GM21723 (cell line): ENCODE data around the gene MPL.

Experiments used
- ATAC-seq: cut with Tn5 transposase; IDR thresholded peaks from one replicate; pipeline ENCODE4 v1.9.1; 2021; ENCODE audit warnings: mild to moderate bottlenecking, moderate library complexity; ENCODE audit not compliant: unreplicated experiment

MPL gene

DNA sequence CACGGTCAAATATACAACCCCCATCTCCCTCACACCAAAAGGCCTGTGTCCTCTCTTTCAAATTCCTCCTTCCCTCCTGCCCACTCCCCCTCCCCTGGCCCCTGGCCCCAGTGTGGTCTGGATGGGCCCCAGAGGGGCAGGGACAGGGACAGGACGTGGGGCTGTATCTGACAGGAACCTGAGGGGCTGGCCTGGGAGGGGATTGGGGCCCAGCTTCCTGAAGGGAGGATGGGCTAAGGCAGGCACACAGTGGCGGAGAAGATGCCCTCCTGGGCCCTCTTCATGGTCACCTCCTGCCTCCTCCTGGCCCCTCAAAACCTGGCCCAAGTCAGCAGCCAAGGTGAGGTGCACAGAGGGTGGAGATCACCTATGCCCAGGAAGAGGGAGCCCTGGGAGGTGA is at the start of gene MPL:
Gene MPL, plus strand, starts transcription at position 231 of the 400 bp plus-strand sequence. Its CDS starts 31 bp downstream, at position 262.
- no peak for ATAC-seq

DNA sequence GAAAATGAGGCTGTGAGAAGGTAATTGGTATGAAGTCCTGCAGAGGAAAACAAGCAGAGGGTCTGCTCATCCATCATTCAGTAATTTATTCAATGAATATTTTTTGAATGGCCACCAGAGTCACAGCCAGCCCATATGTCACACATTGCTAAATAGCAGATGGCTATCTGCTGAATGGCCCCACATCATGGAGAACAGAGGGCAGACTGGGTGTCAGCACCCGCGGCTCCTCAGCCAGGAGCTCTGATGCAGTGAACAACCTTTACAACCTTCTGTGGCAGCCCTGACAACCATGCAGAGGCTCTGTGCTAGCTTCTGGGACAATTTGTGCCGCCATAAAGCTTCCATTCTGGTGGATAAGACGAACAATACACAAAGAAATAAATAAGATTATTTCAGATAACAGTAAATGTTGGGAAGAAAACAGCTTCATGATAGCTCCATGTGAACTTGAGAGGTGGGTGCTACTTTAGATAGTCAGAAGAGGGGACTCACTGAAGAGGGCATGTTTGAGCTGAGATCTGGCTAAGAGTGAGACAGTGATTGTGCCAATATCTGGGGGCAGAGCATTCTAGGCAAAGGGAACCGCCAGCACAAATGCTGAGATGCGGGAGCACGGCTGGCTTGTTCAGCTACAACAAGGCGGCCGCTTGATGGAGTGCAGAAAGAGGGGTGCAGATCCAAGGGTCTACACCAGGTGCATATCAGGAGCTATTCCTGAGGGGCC is 49.4 kb upstream of the MPL start:
- no peak for ATAC-seq

DNA sequence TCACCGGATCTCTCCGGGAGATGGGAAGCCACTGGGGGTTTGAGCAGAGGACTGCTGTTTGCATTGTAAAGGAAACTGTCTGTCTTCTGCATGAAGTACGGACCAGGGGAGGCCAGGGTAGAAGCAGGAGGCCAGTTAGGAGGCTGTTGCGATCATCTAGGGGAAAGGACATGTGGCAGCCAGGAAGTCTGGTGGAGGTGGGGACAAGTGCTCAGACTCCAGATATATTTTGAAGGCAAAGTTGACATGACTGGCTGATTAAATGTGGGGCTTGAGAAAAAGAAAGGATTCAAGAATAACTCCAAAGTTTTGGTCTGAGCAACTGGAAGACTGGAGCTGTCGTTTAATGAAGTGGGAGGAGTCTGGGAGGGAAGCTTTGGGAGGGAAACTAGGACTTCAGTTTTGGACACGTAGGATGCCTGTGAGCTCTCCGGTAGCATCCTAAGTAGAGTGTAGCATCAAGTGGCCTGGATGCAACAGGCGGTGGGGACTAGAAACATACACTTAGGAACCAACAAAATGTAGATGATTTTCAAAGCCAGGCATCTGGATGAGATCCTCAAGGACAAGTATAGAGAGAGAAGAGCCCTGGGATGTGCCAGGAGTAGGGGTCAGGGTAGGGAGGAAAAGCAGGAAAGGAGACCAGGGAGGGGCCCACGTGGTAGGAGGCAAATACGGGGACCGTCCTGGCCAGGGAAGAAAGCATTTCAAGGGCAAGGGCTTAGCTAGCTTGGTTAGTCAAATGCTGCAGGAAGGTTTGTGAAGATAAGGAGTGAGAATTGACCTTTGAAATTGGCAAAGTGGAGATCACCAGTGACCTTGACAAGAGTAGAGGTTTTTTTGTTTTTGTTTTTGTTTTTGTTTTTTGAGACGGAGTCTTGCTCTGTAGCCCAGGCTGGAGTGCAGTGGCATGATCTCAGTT is 48.6 kb upstream of the MPL start:
- no peak for ATAC-seq

DNA sequence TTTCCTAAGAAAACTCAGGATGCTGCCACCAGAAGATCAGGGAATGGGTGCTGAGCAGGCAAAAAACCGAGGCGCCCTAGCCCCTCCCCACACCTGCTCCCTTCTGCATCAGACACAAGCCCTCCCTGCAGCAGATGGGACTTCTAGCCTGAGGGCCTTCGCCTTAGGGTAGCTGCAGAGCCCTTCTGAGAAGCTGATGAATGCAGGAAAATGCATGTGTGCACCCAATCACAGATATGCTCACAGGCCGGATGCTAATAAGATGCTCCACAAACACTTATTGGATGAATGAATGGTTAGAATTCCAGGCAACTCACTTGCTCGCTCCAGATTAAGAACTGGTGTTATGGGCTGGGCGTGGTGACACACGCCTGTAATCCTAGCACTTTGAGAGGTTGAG is 45.4 kb upstream of the MPL start:
- ATAC-seq, result no peak

DNA sequence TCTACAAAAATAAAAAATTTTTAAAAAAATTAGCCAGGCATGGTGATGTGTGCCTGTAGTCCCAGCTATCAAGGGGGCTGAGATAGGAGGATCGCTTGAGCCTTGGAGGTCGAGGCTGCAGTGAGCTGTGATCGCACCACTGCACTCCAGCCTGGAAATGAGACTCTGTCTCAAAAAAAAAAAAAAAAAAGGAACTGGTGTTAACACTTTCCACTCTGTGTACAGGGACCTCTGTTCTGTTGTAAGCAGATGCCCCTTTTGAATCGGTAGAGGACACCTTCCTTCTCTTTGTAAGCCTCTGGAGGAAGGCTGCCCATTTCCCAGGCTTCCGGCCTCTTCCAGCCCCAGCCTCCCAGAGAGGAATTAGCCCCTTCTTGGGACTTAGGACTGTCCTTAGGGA is 44.9 kb upstream of the MPL start:
- no peak for ATAC-seq

DNA sequence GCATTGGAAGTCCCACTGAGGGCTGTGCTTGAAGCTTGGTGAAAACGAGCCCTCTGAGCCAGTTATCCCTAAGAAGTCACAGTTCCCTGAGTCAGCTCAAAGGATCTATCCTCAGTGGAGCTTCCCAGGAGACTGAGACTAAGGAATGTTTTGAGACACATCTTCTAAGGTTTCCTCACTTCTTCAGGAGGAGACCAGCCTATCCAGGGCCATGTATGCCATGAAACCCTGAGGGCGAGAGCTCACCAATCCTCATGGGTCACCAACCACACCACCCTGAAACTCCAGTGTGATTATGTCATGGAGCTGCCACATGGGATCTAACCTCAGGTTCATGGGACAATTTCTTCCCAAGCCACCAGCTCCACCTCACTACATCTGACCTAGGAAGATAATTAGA is 44.4 kb upstream of the MPL start:
- no peak for ATAC-seq

DNA sequence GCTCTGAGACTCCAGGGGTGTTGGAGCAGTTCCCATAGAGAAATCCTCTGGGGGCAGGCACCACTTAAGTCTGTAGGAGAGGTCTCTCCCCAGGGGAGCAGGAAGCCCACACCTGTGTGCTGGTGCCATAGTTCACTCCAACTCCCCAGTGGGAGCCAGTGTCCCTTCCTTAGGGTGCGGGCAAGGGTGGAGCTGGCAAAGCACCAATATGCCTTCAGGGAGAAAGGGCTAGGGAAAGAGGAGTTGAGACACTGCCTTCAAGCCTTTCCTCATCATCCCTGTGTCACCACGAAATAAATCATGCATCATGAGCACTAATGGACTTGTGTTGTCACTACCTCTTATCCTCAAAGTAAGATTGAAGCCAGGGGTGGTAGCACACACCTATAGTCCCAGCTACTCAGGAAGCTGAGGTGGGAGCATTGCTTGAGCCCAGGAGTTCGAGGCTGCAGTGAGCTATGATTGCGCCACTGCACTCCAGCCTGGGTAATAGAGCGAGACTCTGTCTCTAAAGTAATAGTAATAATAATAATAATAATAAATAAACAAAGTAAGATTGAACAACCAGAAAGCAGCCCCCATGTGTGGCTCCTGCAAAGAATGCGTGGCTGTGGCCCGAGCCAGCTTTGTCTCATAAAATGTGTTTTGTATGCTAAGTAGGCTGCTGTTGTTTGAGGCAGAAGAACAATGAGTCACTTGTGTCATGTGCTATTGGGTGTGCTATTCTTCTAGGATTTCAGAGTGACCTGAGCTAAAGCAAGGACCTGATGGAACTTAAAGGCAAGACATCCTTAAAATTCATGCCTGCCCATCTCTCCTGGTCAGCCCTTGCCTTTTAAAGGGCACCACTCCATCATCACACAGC is 43.5 kb upstream of the MPL start:
- no peak for ATAC-seq

DNA sequence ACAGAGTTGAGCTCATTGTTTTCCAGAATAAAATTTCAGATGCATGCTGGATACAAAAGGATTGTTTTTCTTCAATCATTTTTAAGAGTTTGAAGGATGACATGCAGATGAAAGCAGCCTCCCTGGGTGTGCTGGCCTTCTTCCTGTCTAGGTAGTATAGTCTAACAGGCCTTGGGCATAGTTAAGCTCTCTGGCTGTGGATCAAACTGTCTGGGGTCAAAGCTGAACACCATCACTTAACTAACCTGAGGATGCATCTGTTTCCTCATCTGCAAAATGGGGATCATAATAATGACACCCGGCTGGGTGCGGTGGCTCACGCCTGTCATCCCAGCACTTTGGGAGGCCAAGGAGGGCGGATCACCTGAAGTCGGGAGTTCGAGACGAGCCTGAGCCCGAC is 42.9 kb upstream of the MPL start:
- no peak for ATAC-seq

DNA sequence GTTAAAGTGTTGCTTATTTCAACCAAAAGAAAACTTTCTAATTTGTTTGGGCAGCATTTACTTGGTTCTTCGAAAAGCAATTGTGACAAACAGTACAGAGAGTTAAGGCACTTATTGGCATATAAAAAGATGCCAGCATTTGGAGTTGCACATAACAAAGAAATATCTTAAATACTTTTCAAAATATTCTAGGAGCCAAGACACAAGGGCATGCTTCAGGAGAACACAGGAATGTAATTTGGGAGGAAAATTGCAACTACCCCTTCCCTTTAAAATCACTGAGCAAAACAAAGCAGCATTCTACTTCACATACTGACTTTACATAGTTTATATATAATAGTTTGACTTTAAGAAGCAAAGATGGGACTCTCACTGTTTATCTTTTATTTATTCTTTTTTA is 41.4 kb upstream of the MPL start:
- ATAC-seq, result no peak

DNA sequence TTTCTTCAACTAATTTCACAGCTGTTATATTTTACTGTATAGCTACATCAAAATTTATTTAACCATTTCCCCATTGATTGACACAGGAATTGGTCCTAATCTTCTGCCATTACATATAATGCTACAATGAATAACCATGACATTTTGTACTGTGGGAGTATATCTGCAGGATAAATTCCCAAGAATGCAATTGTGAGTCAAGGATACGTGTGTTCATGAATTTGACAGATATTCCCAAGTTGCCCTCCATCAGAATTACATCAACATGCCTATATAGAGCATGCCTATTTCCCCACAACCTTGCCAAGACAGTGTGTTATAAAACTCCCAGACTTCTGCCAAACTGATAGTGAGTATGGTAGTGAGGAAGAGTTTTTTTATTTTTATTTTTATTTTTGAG is 39.6 kb upstream of the MPL start:
- ATAC-seq, result no peak

DNA sequence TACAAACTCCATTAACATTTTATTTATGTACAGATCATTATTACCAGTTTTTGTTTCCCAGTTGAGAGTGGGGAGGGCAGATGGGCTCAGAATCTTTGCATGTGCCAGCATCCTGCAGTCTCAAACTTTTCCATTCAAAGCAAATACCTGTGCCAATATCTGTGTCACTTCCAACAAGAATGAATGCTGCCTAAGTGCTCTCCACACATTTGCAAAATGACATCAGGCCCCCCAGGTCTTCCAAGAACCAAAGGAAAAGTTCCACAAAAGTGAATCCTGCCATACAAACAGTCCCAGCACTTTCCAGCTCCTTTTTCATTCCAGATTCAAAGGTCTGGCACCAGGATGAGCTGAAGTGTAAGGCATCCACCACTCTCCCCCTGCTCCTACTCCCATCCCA is 38.5 kb upstream of the MPL start:
- ATAC-seq, result no peak

DNA sequence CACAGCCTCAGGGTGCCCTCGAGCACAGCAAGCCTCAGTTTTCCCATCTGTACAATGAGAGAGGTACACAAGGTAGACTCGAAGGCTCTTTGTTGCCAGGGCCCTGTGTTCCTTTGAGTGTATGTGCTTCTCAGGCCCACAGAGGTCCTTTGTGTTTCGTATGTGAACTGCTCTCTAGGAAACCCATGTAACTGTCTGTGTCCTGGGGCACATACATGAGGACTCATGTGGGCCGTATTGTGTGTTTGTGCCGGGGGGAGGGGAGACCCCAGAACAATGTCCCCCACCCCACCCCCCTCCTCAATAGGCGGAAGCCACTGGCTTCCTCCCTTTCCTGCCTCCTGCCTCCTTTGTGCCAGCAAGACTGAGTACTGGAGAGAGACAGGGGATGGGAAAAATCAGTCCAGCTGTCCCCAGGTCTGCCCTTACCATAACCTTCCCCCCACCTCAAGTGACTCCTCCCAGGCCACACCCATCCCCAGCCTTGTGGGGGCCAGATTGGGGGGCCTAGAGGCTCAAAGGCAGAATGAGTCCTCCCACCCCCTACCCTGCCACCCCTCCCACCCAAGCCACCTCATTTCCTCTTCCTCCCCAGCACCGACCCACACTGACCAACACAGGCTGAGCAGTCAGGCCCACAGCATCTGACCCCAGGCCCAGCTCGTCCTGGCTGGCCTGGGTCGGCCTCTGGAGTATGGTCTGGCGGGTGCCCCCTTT is 37.1 kb upstream of the MPL start, which contains the start of gene TIE1:
Gene TIE1, plus strand, starts transcription at position 605 of the 717 bp plus-strand sequence. Its CDS starts 90 bp downstream, at position 695.
- no peak for ATAC-seq

DNA sequence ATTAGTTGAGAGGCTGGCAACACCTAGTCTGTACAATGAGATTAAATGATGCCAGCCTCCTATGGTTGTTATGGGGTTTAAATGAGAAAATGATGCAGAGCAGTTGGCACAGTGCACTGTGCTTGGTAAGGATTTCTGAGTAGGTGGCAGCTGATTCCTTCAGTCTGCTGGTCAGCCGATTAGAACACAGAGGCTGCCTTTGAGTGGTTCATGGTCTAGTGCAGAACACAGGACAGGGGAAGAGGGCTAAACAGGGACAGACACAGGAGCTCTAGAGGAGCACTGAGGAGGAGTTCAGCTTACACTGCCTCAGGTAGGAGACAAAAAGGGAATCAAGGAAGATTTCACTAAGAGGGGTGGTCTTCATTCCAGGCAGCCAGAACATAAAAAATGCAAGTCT is 35.4 kb upstream of the MPL start:
- ATAC-seq, result no peak

DNA sequence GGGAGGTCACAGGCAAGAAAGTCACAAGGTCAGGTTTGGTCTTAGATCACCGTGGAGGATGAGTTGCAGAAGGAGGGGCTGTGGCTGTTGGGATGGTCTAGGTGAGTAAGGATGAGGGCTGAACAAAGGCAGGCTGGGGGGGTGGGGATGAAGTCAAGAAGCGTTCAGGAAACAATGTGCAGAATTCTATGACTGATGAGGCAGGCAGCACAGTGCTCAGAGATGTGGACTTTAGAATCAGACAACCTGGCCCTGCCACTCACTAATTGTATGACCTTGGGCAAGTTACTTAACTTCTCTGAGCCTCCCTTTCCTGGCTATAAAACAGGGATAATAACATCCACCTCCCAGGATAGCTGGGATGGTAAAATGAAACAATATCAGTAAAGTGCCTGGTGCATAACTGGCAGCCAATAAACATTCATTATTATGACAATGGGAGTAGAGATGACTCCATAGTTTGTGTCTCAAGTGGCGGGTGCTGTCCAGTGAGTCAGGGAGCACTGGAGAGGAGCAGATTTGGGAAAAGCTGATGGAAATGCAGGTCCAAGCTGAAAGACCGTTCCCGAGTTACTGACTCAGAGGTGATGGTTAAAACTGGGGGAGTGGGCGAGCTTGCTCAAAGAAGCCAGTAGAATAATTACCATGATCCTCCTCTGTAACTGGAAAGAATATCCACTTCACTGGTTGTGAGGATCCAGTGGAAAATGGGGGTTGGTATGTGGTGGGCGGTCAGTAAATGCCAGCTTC is 34.7 kb upstream of the MPL start:
- ATAC-seq, result no peak

DNA sequence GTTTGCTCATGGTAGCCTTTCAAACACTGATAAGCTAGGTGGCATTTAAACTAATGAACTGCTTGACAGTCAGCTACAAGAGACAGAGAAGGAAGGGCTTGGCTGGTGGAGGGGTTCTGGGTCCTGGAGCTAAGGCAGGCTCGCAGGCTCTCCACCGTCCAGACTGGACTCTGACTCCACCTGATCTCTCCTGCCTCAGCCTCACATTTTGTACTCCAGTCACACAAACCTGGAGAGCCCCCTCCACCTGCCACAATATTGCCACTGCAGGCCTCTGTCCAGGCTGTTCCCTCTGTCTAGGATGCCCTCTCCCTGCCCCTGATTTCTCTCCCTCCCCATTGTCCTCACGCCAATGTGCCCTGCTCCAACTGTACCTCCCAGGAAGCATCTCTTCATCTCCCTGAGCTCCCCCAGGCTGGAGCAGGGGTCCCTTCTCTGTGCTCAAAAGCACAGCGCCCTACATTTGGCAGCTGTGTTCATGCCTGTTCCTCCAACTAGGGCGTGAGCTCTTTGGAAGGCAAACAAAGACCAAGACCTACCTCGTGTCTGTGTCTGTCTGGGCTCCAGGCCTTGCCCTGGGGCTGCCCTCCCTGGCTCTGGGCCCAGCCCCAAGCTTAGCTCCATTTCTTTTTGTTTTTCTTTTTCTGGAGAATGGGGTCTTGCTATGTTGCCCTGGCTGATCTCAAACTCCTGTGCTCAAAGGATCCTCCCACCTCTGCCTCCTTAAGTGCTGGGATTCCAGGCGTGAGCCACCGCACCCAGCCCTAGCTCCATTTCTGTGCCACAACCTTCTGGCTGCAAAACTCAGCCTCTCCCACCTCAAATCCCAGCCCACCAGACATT is 33.9 kb upstream of the MPL start:
- no peak for ATAC-seq

DNA sequence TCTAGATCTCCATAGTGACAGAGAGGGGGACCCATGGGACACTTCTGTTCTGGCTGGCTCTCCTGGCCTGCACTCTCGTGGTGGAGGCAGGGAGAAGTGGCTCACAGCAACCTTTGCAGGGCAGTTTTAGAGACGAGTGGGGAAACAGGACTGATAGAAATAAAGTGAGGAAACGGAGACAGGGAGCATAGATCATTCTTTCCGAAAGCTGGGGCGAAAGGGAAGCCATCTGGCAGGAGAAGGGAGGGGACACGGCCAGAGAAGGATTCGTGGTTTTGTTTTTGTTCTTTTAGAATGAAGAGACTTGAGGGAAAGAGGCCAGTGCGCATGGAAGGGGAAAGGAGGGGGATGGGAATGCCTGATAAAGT is 33.3 kb upstream of the MPL start:
- no peak for ATAC-seq

DNA sequence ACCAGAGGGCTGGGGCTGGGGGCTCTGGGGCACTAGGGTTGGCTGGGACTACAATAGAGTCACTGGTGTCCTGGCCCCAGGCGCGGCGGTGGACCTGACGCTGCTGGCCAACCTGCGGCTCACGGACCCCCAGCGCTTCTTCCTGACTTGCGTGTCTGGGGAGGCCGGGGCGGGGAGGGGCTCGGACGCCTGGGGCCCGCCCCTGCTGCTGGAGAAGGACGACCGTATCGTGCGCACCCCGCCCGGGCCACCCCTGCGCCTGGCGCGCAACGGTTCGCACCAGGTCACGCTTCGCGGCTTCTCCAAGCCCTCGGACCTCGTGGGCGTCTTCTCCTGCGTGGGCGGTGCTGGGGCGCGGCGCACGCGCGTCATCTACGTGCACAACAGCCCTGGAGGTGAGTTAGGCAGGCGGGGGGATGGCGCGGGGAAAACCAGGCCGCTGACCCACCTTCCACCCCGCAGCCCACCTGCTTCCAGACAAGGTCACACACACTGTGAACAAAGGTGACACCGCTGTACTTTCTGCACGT is 32.8 kb upstream of the MPL start:
- ATAC-seq, result no peak

DNA sequence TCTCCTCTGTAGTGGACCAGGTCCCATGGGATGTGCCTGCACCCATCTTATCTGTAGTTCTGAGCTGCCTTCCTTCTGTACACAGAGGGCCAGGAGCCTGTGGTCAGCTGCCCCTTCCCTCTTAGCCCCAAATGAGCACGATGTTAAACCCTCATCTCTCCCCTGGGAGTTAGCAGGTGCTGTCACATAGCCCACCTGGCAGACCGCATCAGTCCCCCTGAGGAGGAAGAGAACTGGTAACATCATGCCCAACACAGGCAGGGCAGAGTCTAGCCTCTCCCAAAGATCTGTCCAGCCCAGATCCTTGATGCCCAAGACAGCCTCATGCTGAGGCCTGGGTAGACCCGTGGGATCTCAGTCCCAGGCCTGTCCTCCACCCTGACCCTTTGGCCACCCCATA is 32.2 kb upstream of the MPL start:
- no peak for ATAC-seq
